Stomach (tissue), 4 donors: ENCODE results near the gene MAGI2.

Source experiments
- EP300 ChIP-seq: sonication (generic); formaldehyde crosslinking; IDR thresholded peaks from one replicate; pipeline ENCODE4 v1.6.1; 2017; ENCODE audit warnings: antibody characterized with exemption
- POLR2A ChIP-seq, 4 donors: fragments of 450-650 bp; IDR thresholded peaks; one replicate each; pipeline ENCODE4 v1.6.1; 2016; ENCODE audit warnings: antibody characterized with exemption in 4 of 4, control low read depth in 2 of 4, mild to moderate bottlenecking in 1 of 4, moderate library complexity in 1 of 4
- POLR2AphosphoS5 ChIP-seq, 3 donors: sonication (generic); formaldehyde crosslinking; IDR thresholded peaks; one replicate each; pipeline ENCODE4 v1.6.1; 2016; ENCODE audit warnings: antibody characterized with exemption in 3 of 3
- TF ChIP-seq, protein P1 (sequence below), 7 experiments: fragments of 450-650 bp in 4 of 7; fragments of 200-600 bp in 3 of 7; sonication (generic) in 3 of 7; IDR thresholded peaks; one replicate each; pipeline ENCODE4 v1.5.1; 2016 to 2019; ENCODE audit warnings: antibody characterized with exemption in 7 of 7, control low read depth in 2 of 7, mild to moderate bottlenecking in 1 of 7

DNA sequence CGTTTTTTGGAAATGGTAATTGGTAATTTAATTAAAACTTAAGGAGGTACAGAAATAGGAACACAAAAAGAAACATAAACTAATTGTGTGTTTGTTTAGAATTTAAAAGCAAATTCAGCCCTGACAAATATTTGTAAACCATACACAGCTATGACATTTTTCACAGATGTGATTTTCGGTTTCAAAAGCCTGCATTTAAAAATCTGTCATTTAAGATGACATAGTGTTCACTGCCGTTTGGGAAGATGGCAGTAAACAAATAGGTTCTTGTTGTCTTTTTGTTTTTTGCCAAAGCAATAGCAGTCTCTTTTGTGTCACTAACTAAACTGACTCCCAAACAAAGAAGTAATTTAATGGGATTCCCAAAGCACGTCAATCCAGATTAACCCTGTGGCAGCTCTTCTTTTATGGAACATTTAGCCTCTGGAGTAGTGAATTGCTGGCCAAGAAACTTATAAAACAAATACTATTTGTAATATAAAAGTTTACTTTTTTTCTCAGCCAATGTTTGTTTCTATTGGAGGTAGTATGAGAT is 957.3 kb downstream of the MAGI2 start:
- TF ChIP-seq, protein P1, sequence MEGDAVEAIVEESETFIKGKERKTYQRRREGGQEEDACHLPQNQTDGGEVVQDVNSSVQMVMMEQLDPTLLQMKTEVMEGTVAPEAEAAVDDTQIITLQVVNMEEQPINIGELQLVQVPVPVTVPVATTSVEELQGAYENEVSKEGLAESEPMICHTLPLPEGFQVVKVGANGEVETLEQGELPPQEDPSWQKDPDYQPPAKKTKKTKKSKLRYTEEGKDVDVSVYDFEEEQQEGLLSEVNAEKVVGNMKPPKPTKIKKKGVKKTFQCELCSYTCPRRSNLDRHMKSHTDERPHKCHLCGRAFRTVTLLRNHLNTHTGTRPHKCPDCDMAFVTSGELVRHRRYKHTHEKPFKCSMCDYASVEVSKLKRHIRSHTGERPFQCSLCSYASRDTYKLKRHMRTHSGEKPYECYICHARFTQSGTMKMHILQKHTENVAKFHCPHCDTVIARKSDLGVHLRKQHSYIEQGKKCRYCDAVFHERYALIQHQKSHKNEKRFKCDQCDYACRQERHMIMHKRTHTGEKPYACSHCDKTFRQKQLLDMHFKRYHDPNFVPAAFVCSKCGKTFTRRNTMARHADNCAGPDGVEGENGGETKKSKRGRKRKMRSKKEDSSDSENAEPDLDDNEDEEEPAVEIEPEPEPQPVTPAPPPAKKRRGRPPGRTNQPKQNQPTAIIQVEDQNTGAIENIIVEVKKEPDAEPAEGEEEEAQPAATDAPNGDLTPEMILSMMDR (IDR thresholded peaks at IDR 0.05): no peak
- no peak for TF ChIP-seq POLR2A (IDR thresholded peaks at IDR 0.05)
- no peak for TF ChIP-seq POLR2AphosphoS5 (IDR thresholded peaks at IDR 0.05)
- no peak for TF ChIP-seq EP300
